Keratinocyte (primary cell): ENCODE results near the gene BAZ2B.

Experiments
- EZH2 ChIP-seq: IDR thresholded peaks from one replicate; pipeline ENCODE4 v1.6.1; 2012; ENCODE audit warnings: inconsistent platforms, mild to moderate bottlenecking, low read length, moderate library complexity
- TF ChIP-seq, protein P1 (sequence below), 3 experiments: IDR thresholded peaks in 1 of 3; conservative IDR thresholded peaks in 1 of 3; optimal IDR thresholded peaks in 1 of 3; 2 replicates in 2 of 3; 3 replicates in 1 of 3; pipeline versions ENCODE3 to v1.5.1; 2011; ENCODE audit warnings: low read length in 3 of 3, mild to moderate bottlenecking in 3 of 3, moderate library complexity in 2 of 3, control low read depth in 1 of 3, inconsistent platforms in 1 of 3; ENCODE audit not compliant: insufficient read depth in 2 of 3; ENCODE audit errors: extremely low read depth in 1 of 3

DNA sequence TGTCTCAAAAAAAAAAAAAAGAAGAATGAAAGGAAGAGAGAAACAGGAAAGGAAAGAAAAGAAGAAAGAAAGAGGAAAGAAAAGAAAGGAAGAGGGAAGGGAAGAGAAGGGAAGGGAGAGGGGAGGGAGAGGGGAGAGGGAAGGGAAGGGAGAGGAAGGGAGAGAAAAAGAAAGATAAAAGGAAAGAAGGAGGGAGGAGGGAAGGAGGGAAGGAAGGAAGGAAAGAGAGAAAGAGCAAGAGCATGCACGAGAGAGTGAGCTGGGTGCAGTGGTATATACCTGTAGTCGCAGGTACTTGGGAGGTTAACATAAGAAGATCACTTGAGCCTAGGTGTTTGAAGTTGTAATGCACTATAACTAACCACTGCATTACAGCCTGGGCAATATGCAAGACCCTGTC, 6.6 kb upstream of the BAZ2B start:
- TF ChIP-seq, protein P1, sequence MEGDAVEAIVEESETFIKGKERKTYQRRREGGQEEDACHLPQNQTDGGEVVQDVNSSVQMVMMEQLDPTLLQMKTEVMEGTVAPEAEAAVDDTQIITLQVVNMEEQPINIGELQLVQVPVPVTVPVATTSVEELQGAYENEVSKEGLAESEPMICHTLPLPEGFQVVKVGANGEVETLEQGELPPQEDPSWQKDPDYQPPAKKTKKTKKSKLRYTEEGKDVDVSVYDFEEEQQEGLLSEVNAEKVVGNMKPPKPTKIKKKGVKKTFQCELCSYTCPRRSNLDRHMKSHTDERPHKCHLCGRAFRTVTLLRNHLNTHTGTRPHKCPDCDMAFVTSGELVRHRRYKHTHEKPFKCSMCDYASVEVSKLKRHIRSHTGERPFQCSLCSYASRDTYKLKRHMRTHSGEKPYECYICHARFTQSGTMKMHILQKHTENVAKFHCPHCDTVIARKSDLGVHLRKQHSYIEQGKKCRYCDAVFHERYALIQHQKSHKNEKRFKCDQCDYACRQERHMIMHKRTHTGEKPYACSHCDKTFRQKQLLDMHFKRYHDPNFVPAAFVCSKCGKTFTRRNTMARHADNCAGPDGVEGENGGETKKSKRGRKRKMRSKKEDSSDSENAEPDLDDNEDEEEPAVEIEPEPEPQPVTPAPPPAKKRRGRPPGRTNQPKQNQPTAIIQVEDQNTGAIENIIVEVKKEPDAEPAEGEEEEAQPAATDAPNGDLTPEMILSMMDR (optimal IDR thresholded peaks at IDR 0.05 in 1 of 3, IDR thresholded peaks at IDR 0.05 in 1 of 3, conservative IDR thresholded peaks at IDR 0.05 in 1 of 3; ENCODE audit: extremely low read depth in 1 of 3, insufficient read depth in 2 of 3, low read length in 3 of 3): no peak
- no peak for TF ChIP-seq EZH2
